ENCODE data around the gene RUSF1.
A peak's percentile ranks its signal among the peaks of the same experiment; 100 is the strongest.
"Not testable (repeated sequence)": the region's sequence is repeated elsewhere in the genome, so short reads cannot be mapped to it uniquely, and the experiment has no call there.

Gene RUSF1

DNA sequence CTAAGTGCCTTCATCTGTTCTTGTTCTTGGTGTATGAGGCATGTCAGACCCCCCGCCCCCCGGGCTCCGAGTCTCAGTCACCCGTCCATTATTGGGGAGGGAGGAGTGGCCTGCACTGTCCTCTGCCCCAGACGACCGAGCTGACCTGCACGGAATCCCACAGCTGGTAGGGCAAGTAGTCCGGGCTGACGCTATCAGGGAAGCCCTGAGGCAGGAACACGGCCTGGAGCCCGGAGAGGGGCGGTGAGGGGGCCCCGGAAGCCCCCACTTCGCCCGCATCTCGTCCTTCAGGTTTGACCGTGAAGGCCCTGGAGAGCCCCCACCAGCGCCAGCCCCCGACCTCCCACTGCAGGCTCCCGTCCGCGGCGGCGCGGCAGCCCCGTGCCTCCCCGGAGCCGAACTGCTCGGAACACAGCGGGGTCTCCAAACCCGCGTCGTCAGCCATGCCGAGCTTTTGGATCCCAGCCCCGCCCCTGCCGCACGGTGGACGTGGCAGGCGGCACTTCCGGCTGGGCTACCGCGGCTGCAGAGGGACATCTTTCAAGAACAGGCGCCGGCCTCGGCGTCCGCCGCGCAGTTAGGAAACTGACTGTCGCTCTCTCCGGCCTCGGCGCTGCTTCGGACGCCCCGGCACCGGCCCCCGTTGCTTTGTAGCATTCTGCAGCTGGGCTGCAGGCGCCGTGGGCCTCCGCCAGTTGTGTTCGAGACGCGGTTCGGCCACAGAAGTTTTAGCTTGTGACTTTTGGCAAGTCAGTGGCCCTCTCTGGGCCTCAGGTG, at the start of gene RUSF1:
Gene RUSF1 (minus strand): TSS at position 463 of the 777 bp plus-strand sequence. CDS start 18 bp downstream, at position 445.
- DNase-seq: peak; percentile 40 to 76

DNA sequence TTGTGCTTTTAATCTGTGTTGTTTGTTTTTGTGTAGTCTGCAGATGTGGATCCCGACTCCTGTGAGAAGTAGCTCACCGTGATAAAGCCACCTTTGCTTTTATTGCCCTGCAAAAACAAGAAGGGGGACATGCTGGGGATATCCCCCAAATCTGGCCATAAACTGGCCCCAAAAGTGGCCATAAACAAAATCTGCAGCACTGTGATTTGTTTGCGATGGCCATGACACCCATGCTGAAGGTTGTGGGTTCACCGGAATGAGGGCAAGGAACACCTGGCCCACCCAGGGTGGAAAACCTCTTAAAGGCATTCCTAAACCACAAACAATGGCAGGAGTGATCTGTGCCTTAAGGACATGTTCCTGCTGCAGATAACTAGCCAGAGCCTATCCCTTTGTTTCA, 34.6 kb upstream of the RUSF1 start:
- DNase-seq: no peak

DNA sequence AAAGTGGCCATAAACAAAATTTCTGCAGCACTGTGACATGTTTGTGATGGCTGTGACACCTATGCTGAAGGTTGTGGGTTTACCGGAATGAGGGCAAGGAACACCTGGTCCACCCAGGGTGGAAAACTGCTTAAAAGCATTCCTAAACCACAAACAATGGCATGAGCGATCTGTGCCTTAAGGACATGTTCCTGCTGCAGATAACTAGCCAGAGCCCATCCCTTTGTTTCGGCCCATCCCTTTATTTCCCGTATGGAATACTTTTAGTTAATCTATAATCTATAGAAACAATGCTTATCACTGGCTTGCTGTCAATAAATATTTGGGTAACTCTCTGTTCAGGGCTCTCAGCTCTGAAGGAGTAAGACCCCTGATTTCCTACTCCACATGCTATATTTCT, 31.6 kb upstream of the RUSF1 start:
- DNase-seq: not testable (repeated sequence)

DNA sequence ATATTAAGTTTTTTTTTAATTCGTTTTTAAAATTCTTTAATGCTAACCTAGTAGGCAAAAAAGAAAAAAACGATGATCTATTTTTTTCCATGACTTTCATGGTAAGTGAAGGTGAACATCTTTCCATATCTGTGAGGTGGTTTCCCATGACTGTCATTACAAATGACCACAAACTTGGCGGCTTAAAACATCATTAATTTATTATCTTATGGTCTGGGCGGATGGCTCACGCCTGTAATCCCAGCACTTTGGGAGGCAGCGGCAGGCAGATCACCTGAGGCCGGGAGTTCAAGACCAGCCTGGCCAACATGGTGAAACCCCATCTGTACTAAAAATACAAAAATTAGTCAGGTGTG, 30.0 kb upstream of the RUSF1 start:
- not testable (repeated sequence) for DNase-seq

DNA sequence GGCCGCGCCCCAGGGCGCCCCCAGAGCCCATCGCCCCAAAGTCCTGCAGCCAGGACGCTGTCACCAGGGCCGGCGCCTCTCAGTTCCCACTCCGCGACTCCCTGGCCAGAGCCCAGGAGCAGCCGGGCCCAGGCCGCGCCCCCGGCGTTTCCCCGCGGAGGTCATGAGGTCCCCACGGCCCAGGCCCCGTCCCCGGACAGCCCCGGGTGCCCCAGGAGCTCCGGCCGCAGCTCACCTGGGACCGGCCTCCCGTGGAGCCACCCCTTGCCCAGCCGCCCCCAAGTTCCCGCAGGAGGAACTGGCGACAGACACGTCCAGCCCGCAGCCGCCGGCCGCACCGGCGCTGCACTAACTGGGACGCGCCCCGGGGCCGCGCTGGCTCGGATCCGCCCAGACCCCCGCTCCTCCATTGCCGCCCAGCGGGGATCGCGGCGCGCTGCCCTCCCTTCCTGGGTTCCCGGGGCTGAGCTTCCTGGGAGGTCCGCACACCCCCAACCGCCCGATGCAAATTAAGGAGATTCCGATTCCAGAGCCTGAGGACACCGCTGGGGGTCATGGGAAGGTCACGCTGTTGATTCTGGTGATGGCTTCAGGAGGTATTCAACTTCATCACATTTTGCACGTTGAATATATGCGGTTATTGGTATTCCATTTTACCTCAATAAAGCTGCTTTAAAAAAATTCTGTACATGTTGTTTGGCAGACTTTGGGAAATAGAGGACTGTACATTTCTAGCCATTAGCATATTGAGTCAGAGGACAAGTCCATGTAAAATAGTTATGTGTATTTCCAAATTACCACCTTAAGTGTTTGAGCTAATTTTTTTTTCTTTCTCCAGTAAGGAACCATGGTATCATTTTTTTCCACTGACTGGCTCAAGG, 29.4 kb upstream of the RUSF1 start:
- DNase-seq: no peak

DNA sequence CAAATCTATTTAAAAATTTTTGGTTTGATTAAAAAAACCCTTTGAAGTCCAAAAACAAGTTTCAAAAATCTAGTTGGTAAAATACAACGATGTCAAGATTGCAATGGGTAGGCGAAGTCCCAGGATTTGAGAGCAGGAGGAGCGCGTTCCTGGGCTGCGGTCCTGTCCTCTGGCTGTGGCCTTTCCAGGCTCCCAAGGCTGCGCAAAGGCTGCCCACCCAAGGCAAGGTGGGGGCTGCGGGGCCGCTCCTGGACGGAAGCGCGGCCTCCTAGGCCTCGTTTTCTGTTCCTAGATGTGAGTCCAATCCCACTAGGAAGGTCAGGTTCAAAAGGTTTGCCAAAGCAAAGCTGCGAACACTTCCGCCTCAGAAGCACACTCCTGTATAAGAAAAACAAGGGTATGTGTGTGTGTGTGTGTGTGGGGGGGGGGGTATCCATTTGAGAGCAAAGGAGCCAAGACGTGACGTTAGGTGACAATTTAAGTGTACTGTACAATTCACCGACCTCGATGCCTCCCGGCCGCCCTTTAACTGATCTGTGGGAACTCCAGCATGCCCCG, 28.7 kb upstream of the RUSF1 start:
- DNase-seq: no peak

DNA sequence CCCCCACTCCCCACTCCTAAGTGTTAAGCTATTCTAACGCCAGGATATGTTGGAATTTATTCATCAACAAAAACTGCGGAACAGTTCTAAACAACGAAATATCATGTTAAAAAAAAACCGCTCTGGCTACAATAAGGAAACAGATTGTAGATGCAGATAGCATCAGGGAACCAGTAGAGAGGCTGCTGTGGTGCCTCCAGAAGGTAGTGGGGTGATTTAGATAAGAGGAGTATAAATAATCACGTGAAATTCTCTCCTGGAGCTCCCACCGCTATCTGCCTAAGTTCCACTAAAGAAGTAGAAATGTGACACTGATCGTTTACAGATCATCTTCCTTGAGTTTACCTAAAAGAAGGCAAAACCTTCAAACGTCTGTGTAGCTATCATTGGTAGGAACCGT, 27.5 kb upstream of the RUSF1 start:
- no peak for DNase-seq

DNA sequence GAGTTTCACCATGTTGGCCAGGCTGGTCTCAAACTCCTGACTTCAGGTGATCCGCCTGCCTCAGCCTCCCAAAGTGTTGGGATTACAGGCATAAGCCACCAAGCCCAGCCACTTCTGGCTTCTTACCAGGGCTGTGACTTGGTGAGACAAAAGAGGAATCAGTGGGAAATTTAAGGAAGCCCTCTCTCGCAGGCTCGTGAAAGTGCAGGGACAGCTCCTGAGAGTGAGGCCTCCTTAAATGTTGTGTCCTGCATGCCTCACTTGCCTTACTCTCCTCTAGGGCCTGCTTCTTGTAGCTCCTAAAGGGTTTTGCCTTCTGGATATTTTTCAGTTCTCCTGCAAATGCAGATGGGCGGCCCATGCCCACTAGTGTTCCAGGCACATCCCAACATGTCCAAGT, 24.7 kb upstream of the RUSF1 start:
- no peak for DNase-seq

DNA sequence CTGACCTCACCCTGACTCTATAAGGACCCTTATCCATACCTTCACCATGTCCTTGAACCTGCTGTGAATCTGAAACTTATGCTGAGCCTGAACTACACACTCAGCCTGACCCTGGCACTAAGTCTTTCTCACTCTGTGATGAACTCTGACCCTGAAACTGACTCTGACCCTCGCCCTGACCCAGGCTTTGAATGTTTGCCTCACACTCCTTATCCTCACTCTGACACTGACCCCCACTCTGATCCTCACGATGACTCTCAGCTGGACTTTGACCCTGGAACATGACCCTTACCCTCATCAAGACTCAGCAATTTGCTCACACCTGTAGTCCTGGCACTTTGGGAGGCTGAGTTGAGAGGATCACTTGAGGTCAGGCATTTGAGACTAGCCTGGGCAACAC, 23.9 kb upstream of the RUSF1 start:
- no peak for DNase-seq

DNA sequence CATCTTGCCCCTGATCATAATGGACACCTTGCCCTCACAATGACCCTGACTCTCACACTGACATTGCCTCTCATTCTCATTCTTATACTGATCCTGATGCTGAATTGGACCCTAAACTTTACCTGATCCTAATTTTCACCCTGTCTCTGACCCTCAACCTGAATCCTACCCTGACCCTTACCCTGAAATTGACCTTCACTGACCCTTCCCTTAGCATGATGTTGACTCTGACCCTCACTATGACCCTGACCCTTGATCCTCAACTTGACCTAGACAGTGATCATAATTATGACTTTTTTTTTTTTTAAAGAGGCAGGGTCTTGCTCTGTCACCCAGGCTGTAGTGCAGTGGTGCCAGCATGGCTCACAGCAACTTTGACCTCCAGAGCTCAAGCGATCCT, 22.9 kb upstream of the RUSF1 start:
- no peak for DNase-seq

DNA sequence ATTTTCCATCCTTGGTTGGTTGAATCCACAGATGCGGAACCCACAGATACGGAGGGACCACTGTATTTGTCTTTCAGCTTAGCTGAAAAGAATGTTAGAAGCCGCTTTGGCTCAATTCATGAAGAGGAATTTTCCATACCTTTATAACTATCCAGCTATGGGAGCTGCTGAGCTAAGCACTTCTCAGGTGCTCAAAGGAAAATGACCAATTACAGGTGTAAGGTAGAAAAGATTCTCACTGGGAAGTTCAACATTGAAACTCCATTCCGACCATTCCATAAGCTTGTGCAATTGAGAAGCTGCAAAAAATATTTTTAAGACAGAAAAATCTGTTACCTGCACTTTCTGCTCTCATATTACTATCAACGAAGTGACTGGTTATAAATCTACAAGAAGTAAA, 22.2 kb upstream of the RUSF1 start:
- DNase-seq: no peak

DNA sequence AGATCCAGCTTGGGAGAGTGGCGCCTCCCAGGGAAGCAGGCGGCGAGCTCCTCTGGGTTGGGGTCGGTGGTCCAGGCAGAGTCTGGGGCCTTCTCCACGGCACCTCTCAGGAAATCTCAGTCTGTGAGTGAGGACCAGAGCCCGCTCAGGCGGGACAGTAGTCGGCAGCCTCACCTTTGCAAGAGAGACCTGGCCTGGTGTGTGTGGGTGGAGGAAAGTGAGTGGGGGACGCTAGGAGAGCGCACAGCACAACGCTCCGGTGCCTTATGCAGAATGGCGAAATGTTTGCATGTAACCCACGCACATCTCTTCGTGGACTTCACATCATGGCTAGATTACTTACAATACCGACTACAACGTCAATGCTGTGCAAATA, 21.7 kb upstream of the RUSF1 start:
- DNase-seq: no peak

DNA sequence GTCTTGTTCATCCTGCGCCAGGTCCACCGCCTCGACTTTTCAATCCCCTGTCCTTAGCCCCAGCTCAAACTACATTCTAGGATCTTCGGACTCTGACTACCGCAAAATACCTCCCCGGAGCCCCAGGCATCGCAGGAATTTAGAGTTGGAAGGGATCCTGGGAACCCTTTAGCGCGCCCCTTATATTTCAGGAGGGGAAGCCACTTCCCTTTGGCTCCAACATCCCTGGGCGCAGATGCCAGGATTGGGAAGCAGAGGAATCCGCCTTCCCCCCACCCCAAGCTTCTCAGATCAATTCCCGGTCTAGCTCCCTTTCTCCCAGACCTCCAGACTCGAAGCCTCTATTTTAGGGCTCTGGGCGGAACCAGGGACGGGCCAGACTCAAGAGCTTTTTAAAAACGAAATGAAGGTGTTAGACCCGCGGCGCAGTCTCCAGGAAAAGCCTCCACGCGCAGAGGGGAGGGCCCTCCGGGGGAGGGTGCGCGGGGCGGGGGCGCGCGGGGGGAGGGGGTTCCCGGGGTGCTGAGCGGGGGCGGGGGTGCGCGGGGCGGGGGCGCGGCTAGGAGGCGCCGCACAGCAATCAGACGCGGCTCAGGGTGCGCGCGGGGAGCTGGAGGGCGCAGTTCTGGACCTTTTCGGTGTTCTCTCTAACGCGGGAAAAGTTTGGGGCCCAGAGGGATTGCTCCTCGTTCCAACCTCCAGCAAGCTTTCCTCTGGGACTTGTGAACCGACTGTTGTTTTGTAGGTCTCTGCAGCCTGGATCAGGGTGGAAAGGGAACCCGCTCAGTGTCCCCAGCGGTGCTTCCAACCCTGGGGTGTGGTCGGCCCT, 21.1 kb upstream of the RUSF1 start:
- no peak for DNase-seq

DNA sequence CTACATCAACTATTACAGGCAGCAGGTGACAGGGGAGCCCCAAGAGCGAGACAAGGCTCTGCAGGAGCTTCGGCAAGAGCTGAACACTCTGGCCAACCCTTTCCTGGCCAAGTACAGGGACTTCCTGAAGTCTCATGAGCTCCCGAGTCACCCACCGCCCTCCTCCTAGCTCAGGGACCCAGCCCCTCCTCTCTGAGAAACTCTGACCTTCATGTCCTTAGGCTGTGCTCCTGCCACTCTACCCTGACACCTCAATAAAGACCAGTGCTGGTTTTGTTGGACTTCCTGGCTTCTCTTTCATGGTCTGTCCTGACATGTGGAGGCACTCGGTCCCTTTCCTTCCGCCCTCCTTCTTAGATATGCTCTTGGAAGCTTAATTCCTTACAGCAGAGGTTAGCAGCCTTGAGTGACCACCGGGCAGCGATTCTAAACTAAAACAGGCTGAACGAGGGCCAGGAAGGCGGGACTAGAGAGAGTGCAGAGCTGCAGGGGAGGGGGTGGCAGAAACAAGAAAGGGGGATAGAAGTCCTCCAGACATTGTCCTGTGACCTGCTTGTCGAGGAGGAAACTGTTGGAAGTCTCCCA, 20.4 kb upstream of the RUSF1 start:
- DNase-seq: no peak

DNA sequence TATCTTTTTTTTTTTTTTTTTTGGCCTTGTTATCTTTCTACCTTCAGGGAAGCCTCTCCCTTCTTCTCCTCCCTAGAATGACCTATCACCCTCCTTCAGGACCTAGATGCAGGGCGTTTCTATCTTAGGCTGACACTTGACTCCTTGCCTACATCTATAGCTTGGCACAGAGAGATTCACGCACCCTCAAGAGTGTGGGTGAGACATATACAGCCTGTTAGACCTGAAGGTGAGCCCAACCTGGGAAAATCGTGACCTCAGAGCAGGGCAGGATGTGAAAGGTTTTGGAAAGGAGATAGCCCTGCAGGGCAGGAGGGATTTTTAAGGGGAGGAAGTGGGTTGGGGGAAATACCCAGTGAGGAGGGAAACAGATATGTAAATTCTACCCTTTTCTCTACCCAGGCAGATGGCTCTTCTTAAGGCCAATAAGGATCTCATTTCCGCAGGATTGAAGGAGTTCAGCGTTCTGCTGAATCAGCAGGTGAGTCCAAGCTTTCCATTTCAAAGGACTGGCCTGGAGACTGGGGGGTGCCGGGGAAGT, 19.6 kb upstream of the RUSF1 start, which contains the start of gene AHSP:
Gene AHSP (plus strand): TSS at position 167 of the 541 bp plus-strand sequence. CDS start 240 bp downstream, at position 407.
- no peak for DNase-seq

DNA sequence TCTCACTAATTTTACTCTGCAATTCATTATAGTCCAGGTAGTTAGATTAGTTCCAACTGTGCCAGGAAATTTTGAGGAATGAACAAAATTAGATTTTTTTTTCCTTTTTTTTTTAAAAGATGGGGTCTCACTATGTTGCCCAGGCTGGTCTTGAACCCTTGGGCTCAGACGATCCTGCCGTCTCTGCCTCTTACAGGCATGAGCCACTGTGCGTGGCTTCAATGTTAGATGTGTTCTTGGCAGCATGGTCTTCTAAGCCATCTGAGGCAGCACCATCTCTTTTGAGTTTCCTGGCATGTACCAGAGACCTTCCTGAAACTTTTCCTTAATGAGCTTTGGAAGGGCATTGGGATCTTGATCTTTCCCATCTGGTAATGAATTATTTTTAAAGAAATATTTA, 16.9 kb upstream of the RUSF1 start:
- DNase-seq: no peak

DNA sequence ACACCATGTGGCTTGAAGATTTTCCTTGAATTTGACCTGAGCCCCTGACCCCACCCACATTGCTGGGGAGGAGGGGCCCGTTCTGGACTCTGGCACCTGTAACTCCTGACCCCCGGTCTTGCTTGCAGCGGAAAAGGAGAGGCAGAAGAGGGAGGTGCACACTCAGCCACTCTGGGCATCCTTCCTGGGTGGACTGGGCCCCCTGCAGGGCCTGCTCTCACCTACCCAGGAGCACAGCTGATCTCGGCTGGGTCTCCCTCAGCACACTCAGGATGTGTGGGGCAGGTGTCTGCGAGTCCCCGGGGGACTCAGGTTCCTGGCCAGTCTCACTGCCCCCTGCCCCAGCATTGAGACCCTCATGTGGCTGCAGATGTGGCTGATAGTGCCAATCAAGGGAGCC, 15.6 kb upstream of the RUSF1 start:
- DNase-seq: not testable (repeated sequence)

DNA sequence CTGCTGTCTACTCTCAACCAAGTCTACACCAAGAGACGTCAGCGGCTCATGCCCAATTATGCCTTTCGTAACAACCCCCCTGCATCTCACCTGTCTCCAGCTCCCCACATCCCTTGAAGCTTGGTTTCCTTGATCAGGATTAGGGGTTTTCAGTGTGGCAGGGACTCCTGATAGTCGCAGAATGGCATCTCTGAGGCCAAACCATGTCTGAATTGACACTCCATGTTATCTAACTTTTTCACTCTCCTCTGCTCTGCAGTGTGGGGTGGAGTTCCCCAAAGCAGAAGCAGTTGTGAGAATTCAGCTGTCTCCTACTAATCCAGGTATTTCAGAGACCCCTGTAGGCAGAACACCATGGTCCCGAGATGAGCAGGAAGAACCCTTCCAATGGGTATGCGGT, 13.9 kb upstream of the RUSF1 start:
- no peak for DNase-seq

DNA sequence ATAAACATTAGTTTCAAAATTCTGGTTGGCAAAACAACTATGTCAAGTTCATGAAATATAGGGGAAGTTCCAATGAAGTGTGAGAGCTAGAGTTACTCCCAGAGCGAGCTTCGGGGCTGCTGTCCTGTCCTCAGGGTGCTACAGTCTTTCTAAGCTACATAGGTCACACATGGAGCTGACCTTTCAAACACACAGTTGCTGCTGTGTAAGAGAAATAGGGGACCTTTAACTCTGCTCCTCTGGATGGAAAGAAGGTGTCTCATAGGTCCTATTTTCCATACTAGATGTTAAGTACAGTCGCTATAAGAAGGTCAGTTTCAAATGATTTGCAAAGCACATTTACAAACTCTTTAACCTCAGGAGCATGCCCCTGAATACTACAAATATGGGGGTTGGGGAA, 13.2 kb upstream of the RUSF1 start:
- no peak for DNase-seq

DNA sequence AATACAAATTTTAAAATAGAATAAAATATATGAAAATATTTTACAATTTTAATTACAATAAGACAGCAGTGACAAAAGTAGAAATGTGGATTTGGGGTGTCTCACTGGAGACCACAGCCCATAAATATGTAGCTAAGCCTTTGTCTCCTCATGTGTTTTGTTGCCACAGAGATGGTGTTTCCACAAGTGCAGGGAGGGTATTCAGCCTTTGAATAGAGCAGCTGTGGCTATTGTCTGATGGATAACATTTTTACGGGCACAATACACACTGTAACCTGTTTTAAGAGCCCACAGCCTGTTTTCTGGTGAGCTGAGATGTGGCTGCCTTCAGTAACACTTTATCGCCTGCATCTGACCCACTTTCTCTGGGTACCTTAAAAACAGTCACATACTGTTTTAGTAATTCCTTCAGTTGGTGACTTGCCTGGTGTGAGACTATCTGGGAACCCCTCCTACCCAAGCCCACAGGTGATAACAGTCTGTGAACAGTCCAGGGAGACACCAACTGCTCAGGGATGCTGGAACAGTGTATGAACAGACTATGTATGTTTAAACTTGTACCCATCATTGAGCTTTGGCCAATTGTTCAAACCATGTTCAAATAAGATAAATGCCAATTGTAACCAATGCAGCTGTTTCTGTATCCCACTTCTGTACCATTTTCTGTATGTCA, 11.7 kb upstream of the RUSF1 start:
- no peak for DNase-seq

DNA sequence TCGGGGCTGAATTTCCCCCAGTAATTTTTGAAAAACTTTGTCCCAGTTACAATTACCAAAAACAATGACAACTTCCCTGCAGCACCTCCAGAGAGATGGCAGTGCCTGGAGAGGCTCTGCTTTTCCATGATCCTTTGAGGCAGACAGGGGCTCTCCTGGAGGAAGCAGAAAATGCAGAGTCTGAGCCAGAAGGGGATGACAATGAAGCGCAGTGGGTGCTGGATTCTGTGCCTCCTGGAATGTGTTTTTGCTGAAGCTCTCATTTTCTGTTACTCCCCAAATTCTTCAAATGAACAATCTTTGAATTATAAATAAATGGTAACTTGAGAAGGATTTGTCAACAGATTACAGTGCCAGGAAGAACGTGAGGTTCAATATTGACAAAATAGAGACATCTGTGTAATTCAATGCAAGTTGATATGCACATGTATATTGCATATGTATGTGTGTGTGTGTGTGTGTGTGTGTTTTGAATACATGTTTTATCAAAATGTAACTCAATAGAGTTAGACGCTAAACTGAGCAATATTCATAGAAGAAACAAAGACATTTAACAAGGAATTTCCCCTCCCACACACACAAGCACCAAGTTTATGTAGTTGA, 9.7 kb upstream of the RUSF1 start:
- DNase-seq: no peak

Measured in SW 1271 (cell line).